Stimulated activated CD8-positive, alpha-beta memory T cell treated with anti-CD3 and anti-CD28 coated beads, Interleukin-15, amount 100 ng/mL, for 1 hour (primary cell): ENCODE data around the gene MBOAT1.
"Not testable (repeated sequence)": the region's sequence is repeated elsewhere in the genome, so short reads cannot be mapped to it uniquely, and the experiment has no call there.

Experiments
- DNase-seq: peaks from one replicate; pipeline ENCODE4 v3.0.0-alpha.2; 2020; ENCODE audit warnings: low read depth

The MBOAT1 gene

GRCh38 chr6:20203561-20204511 lies 8.4 kb downstream of the MBOAT1 start:
- DNase-seq, result no peak

DNA sequence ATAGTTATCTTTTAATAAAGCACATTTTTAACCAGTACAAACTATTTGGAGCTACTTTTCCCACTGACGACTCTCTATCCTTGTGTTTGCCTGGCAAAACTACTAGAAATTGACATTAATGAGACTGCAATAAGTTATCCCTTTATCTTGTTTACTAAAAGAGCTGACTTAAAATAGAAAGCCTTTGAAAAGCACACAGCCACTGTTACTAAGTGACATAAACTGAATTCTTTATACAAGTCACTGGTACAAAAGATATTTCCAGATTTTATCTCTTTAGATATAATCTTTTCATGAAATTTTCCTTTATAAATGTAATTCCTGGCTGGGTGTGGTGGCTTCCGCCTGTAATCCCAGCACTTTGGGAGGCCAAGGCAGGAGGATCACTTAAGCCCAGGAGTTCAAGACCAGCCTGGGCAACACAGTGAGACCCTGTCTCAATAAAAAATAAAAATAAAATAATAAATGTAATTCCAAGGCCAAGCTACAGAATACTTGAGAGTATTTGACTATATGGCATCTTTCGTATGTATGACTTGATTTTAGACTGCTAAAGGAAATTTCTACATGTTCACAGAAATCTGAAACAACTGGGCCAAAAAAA lies 9.5 kb downstream of the MBOAT1 start:
- no peak for DNase-seq

DNA sequence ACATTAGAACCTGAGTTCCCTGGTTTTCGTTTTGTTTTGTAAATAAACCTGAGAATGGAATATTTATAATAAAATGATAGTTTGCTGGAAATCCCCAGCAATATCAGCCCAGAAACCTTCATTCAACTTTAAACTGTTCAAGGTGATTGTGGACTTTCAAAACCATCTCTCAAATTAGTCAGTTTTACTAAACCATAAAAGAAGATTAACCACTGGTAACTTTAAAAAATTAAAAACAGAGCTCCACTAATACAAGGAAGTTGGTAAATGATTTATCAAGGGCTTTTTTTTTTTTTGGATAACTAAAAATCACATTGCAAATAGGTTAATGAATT lies 10.0 kb downstream of the MBOAT1 start:
- DNase-seq, result no peak

GRCh38 chr6:20200761-20201630 lies 11.3 kb downstream of the MBOAT1 start:
- no peak for DNase-seq

DNA sequence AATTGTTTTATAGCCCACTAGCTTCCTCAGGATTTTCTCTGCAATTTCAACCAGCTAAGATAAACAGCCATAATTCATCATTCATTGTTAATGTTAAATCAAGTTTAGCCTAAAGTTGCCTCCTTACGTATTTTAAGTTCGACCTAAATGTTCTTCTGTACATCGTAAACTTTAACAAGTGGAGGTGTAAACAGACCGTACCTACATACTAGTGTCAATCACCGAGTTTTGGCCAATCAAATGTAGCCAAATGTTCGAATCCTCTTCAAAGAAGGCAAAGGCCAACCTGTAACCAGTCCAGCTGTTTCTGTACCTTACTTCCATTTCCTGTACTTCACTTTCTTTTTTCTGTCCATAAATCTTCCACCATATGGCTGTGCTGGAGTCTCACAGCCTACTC lies 13.5 kb downstream of the MBOAT1 start:
- DNase-seq, result no peak

DNA sequence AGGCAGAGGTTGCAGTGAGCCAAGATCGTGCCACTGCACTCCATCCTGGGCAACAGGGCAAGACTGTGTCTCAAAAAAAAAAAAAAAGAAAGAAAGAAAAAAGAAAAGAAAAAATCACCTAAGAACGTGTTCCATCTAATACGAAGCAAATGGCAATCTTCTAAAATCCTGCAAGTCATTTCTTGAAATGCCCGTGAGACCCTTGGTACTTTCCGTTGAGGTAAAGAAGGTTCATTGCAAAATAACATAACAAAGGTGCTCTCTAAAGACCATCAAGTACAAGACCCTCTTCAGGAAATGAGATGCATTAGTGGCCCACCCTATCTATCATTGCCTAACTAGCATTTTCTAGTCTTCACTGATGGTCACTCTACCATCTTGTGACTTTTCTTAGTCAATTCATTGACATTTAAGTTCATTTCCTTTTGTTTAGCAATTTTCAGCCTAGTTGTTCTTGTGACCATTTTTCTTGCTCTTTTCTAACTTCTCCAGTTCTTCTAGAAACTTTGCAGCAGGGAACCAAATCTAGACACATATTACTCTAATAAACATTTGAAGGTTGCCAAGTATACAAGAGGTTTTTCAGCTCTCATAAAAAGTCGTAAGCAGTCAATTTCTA lies 14.0 kb downstream of the MBOAT1 start:
- no peak for DNase-seq

- DNase-seq, result no peak
Observed at GRCh38 chr6:20197251-20197650, 15.0 kb downstream of the MBOAT1 start.

- DNase-seq, result no peak
Observed at GRCh38 chr6:20192625-20193024, 19.6 kb downstream of the MBOAT1 start.

- no peak for DNase-seq
Observed at GRCh38 chr6:20191992-20192391, 20.3 kb downstream of the MBOAT1 start.

DNA sequence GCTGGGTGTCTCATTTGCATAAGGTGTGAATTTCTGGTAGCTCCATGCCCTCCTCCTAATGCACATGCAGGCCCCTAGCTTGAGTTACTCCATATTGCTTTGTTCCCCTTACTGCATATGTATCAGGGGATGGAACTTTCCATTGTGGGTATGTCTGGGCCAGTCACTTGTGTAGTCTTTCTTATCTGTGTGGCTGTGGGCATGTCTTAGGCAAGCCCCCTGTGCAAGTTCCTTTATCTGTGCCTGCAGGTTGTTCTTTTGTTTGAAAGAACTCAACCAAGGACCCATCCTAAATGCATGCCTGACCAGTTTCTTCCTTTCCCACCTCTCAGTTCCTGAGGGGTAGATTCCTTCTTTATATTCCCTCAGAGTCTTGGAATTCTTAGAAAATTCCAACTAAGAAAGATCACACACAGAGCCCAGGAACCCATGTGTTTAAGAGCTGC lies 23.6 kb downstream of the MBOAT1 start:
- no peak for DNase-seq

DNA sequence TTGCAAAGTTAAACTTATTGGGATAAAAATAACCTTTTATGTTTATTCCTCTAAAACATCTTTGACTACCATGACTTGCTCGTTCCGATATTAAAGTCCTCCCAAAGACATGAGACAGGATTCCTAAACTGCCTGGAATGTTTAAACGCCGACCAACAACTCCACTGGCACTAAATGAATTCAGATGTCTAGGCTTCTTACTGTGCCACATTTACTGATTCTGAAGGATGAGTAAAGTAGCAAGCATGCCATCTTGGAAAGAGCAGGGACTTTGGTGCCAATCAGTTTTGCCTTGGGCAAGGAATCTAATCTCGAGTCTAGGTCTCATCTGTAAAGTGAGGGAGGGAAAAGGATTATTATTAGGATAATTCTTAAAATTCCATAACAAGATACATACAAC lies 25.3 kb downstream of the MBOAT1 start:
- DNase-seq, result no peak

DNA sequence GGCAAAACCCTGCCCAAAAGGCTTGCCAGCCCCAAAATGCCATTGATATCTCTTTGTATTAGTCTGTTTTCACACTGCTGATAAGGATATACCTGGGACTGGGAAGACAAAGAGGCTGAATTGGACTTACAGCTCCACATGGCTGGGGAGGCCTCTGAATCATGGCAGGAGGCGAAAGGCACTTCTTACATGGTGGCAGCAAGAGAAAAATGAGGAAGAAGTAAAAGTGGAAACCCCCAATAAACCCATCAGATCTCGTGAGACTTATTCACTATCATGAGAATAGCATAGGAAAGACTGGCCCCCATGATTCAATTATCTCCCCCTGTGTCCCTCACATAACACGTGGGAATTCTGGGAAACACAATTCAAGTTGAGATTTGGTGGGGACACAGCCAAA lies 28.6 kb downstream of the MBOAT1 start:
- DNase-seq, result no peak

DNA sequence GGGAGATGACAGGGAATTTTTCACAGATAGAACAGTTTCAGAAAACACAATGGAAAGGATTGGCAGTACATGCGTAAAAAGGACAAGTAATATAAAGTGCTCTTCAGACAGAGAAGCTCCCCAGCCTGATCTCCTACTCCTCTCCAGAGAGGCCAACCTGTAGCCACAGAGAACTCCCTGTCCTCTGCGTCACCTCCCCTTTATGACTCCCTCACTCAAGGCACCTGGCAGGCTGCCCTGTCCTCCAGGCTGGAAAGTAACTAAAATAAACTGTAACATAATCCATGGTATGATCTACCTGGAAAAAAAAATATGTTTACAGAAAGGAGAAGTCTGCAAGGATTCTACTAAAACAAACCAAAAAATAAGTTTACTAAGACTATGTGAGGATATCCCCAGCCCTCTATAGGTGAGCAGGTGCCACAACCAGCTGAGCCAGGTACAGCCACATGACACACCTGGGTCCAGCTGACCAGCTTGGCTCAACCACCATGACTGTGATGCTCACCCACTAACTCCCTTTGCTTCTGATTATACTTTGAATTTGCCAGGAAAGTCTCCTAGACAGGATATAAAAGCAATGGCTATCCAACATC lies 29.2 kb downstream of the MBOAT1 start:
- DNase-seq, result no peak

DNA sequence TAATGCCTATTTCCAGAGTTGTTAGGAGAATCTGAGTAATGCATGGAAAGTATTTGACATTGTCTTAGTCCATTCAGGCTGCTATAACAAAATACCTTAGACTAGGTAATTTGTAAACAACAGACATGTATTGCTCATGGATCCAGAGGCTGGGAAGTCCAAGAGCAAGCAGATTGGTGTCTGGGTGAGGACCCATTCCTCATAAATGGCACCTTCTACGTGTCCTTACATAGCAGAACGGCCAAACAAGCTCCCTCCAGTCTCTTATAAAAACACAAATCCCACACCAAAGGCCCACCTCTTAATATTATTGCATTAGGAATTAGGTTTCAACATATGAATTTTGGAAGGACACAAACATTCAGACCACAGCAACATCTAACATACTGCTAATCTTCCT lies 30.2 kb downstream of the MBOAT1 start:
- no peak for DNase-seq

DNA sequence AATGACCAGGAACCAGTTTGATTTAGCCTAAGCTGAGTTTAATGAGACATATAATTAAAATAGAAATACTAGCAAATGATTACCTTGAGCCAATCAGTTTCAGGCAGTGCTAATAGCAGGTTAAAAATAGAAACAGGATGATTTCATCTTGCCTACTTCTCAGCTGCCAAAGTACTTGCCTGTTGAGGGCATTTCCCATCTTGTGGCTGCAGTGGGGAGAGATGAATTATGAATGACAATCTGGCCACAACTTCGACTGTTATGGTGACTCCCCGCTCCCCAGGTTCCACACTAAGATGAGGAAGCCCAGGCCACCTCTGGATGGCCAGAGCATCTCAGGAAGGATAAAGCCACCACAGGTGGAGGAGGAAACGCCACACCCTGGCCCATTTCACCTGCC lies 31.3 kb downstream of the MBOAT1 start:
- DNase-seq, result no peak

DNA sequence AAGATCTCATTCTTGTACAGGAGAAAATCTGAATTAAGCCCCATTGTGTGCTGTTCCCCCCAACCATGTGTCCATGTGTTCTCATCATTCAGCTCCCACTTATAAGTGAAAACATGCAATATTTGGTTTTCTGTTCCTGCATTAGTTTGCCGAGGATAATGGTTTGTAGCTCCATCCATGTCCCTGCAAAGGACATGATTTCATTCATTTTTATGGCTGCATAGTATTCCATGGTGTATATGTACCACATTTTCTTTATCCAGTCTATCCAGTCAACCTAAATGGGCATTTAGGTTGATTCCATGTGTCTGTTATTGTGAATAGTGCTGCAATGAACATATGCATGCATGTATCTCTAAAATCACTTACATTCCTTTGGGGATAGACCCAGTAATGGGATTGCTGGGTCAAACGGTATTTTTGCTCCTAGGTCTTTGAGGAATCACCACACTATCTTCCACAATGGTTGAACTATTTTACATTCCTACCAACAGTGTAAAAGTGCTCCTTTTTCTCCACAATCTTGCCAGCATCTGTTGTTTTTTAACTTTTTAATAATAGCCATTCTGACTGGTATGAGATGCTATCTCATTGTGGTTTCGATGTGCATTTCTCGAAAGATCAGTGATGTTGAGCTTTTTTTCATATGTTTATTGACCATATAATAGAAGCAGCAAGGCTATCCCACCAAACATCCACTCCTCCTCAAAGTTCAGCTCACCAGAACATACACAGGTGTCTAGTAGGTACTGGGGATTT lies 32.8 kb downstream of the MBOAT1 start:
- DNase-seq, result not testable (repeated sequence)

- no peak for DNase-seq
Observed at GRCh38 chr6:20178327-20178726, 33.9 kb downstream of the MBOAT1 start.

GRCh38 chr6:20175810-20176410 lies 36.4 kb downstream of the MBOAT1 start:
- DNase-seq, result no peak

GRCh38 chr6:20173833-20174792 lies 38.2 kb downstream of the MBOAT1 start:
- DNase-seq, result no peak
